Right cardiac atrium (tissue), 5 donors: ENCODE results near the gene SPCS2. TPM values are rescaled to one million over a fixed set of nuclear protein-coding genes. Genes with fewer than 3 reads are reported as not detected.

Source experiments
- ATAC-seq, 2 donors: fragments of 200-7000 bp; cut with Tn5 transposase; one replicate each; pipeline versions ENCODE4 v1.8.0 to v1.9.1; 2020; ENCODE audit warnings: moderate library complexity in 2 of 2, mild to moderate bottlenecking in 1 of 2
- DNase-seq, 3 donors: peaks; one replicate each; pipeline ENCODE4 v3.0.0-alpha.2; 2020
- H3K27ac ChIP-seq: one replicate; pipeline ENCODE4 v1.5.1; 2013; ENCODE audit warnings: mild to moderate bottlenecking, low read length, control low read depth, moderate library complexity
- H3K27me3 ChIP-seq: one replicate; pipeline ENCODE4 v1.6.1; 2013; ENCODE audit not compliant: control insufficient read depth, insufficient read depth
- H3K4me1 ChIP-seq: one replicate; pipeline ENCODE4 v1.6.1; 2013; ENCODE audit warnings: low read length; ENCODE audit not compliant: control insufficient read depth, insufficient read depth
- H3K4me3 ChIP-seq: one replicate; pipeline ENCODE4 v1.5.1; 2013; ENCODE audit warnings: low read length, control low read depth
- H3K9me3 ChIP-seq: one replicate; pipeline ENCODE4 v1.6.1; 2013; ENCODE audit warnings: low read length; ENCODE audit not compliant: control insufficient read depth
- WGBS: extraction: QIAGEN DNeasy Blood & Tissue Kit; methylation state at CpG from one replicate; pipeline ENCODE4 v1.1.7; 2013; 5-methylcytosine and 5-hydroxymethylcytosine counted together
- intact Hi-C, 4 donors: fragments of 100-400 bp; cut with DNase I; formaldehyde crosslinking; loops; one replicate each; pipeline versions ENCODE4 v1.11.0 to v1.14.0; 2022 to 2023
- polyA plus RNA-seq: library from polyadenylated mRNA; stranded (reverse); fragments of 200-250 nt; gene quantifications from one replicate; pipeline ENCODE4 v1.2.3, GENCODE V29; 2013
- total RNA-seq, 4 donors: library from RNA; stranded (reverse); fragmentation: NEBNext Ultra II Directional; extraction: Animal tissue kit (Norgen Biotek cat#: 25700); gene quantifications; one replicate each; pipeline ENCODE4 v1.2.1, GENCODE V29; 2021
- donor health status: healthy with polysubstance abuse.
- donor health status: DM: no; HTN: yes; CAD: no.
- donor health status: DM: no; HTN: no; CAD: no.
- donor health status: DM: no; HTN: yes; CAD: no; lungs with severe emphysema.
- donor health status: DM: yes; HTN: yes; CAD: no.

SPCS2 gene
- total and polyA plus RNA-seq, 5 donors, result 91.5 to 127 (median 125) TPM

DNA sequence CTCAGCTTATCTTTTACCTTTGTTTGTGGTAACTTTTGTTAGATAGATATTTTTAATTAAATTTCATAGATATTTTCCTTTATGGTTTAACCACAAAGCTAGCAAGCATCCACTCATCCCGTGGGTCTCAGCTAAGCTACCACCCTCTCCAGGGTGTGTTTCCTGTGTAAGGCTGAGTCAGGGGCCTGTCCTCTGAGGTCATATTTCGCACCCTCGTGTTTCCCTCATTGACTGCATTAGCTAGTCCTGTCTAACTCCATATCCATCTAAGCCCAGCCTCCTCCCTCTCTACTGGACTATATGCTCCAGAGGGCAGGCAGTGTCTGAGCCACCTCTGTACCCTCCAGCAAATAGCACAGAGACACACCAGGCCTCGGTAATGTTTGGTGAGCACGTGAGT, 16.9 kb upstream of the SPCS2 start:
- Histone ChIP-seq H3K4me1 (no peaks in the 10 kb centered on the region), H3K4me3 (no peak overlapping the region), H3K27me3 (no peaks in the 10 kb centered on the region), H3K27ac (no peak overlapping the region), H3K9me3 (no peaks in the 10 kb centered on the region)
- ATAC-seq (no peak), DNase-seq (no peak)
- intact Hi-C loops, result loop anchor here in 2 of 4 donors (5.0 to 10.0 kb wide), 2 partner anchors 100 to 313 kb away; partner anchors contain the start of gene TPBGL (in 1 of the 2)
- 78% methylated on average over 5 of the region's 5 CpGs for WGBS

DNA sequence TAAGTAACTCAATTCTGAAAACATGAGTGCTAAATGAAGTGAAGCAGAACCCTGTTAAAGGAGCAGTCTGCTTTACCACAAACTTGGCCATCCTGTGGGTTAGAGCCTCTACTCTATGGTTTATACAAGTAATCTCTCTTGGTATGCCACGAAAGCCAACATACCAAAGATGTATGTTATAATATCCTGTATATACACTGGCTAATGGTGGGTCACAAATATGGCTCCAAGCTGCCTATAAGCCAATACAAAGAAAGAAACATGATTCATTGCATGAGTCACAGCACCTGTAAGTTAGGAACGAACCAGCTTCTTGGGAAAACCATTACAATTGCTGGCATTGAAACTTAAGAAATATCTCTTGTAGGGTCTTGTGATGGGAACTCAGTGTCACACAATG, 16.3 kb upstream of the SPCS2 start:
- Histone ChIP-seq H3K4me1 (no peaks in the 10 kb centered on the region), H3K27me3 (no peaks in the 10 kb centered on the region), H3K4me3 (no peak overlapping the region), H3K27ac (no peak overlapping the region), H3K9me3 (no peaks in the 10 kb centered on the region)
- ATAC-seq (no peak), DNase-seq (no peak)
- 88% methylated on average over 2 of the region's 2 CpGs for WGBS
- intact Hi-C loops, result loop anchor here in 2 of 4 donors (5.0 to 10.0 kb wide), 2 partner anchors 100 to 312 kb away; partner anchors contain the start of gene TPBGL (in 1 of the 2)

DNA sequence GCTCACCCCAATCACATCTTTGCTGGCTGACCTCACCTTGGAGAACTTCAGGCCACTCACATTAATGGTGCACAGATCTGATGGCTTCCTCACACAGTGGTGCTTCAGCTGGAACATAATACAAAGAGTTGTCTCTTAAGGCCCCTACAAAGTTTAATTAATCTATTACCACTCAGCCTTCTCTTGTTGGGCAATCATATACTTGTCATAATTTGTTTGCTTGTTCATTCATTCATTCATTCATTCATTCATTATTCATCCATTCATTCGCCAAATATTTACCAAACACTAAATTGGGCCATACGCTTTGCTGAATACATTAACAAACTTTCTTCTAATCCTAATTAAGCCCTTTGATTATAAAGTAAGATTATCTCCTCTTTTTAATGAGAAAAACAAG, 15.3 kb upstream of the SPCS2 start:
- WGBS, result 99% methylated on average over 2 of the region's 2 CpGs
- ATAC-seq (no peak), DNase-seq (no peak)
- no peaks in the 10 kb centered on the region for H3K27me3 ChIP-seq
- H3K9me3 ChIP-seq, result no peaks in the 10 kb centered on the region
- intact Hi-C loops, result loop anchor here in 2 of 4 donors (5.0 to 10.0 kb wide), 2 partner anchors 99 to 311 kb away; partner anchors contain the start of gene TPBGL (in 1 of the 2)
- no peaks in the 10 kb centered on the region for H3K4me1 ChIP-seq
- no peak overlapping the region for H3K27ac ChIP-seq
- no peak overlapping the region for H3K4me3 ChIP-seq

DNA sequence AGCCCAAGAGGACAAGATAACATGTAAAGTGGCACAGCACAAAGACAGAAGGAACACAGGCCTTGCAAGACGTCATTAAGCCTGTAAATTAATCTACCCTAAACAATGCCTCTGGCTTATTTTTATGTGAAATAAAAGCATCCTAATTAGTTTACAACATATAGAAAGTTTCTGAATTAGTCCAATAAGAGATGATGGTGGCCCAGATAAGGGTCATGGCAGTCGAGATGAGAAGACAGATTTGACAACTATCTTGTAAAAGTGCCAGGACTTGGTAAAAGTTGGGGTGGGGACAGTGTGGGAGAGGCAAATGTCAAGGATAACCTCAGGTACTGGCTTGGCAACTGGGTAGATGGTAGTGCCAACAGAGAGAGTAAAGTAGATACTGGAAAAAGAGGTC, 13.8 kb upstream of the SPCS2 start:
- ATAC-seq, result no peak
- intact Hi-C loops, result loop anchor here in 1 of 4 donors (10.0 kb wide), 1 partner anchor 310 kb away; the partner anchor contains the start of gene TPBGL
- H3K9me3 ChIP-seq, result no peaks in the 10 kb centered on the region
- H3K27ac ChIP-seq, result no peak overlapping the region
- WGBS, result 82% methylated on average over 2 of the region's 2 CpGs
- no peak for DNase-seq
- no peaks in the 10 kb centered on the region for H3K27me3 ChIP-seq
- H3K4me3 ChIP-seq, result no peak overlapping the region
- no peaks in the 10 kb centered on the region for H3K4me1 ChIP-seq

DNA sequence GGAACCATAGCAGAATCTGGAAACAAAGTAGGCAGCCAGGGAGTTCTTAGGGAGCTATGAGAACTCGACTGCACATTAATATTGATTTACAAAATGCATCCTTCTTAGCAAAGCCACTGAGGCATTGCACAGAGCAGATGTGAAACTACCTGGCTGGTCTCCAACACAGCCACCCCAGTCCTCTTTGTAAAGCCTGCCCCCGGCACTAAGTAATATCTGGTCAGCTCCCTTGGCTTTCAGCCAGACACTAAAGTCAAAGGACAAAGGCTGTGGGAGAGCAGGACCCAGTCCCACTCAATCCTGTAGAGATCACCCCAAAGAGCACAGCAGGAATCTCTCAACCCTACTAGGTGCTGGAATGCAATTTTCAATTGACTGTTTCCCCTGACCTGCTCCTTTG, 13.0 kb upstream of the SPCS2 start:
- Histone ChIP-seq H3K4me1 (no peaks in the 10 kb centered on the region), H3K27ac (no peak overlapping the region), H3K27me3 (no peaks in the 10 kb centered on the region), H3K9me3 (no peaks in the 10 kb centered on the region), H3K4me3 (no peak overlapping the region)
- intact Hi-C loops, result loop anchor here in 1 of 4 donors (10.0 kb wide), 1 partner anchor 309 kb away; the partner anchor contains the start of gene TPBGL
- WGBS, result 70% methylated on average over 2 of the region's 2 CpGs
- ATAC-seq, result no peak
- DNase-seq, result no peak

DNA sequence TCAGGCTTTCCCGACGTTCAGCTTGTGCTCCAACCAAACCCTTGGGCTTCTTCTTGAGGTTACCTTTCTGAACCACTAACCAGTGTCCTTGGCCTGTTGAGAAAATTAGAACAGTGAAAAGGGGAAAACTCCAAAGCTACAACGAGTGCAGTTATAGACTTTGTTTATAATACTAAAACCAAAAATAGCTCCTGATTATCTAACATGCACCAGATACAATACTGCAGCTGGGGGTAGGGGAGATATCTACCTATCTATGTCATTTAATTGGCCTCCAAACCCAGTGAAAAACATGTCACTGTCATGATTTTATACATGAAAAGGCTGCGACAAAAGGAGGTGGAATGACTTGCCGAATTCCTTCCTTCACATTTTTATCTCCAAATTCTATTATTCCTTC, 12.1 kb upstream of the SPCS2 start:
- H3K27me3 ChIP-seq, result no peaks in the 10 kb centered on the region
- DNase-seq (no peak), ATAC-seq (no peak)
- no peaks in the 10 kb centered on the region for H3K4me1 ChIP-seq
- 80% methylated on average over 5 of the region's 5 CpGs for WGBS
- intact Hi-C loops, result loop anchor here in 1 of 4 donors (10.0 kb wide), 1 partner anchor 308 kb away; the partner anchor contains the start of gene TPBGL
- no peaks in the 10 kb centered on the region for H3K9me3 ChIP-seq
- no peak overlapping the region for H3K27ac ChIP-seq
- H3K4me3 ChIP-seq, result no peak overlapping the region

DNA sequence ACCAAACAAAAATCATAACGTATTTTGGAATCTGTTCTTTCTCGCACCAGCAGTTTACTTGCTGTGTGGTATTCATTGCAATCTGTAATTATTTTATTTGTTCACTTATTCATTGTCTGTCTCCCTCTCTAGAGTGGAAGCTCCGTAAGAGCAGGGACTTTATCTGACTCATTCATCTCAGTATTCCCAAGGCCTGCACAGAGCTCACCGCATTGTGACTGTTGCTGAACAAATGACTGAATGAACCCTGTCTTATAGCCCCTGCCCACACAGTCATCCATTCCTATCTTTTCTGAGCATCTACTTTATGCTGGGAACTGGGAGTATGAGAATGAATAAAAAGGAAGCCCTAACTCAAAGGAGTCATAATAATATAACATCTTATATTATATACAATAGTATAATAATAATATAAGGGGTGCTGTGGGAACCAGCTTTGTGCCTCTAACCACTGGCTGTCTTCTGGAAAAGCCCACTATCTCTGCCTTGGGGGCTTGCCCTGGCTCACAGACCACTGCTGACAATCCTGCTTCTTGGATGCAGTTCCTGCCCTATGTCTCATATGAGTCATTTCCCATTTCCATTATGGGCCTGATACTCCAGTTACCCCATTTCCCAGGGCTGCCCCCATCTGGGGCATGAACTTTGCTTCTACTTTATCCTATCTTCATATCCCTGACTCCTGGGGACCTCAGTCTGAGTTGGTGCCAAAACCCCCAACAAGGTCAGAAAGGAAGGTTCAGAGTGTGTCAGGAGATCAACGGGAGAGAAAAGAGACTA, 11.2 kb upstream of the SPCS2 start:
- no peaks in the 10 kb centered on the region for H3K27me3 ChIP-seq
- DNase-seq (no peak), ATAC-seq (no peak)
- intact Hi-C loops, result loop anchor here in 1 of 4 donors (10.0 kb wide), 1 partner anchor 307 kb away; the partner anchor contains the start of gene TPBGL
- H3K9me3 ChIP-seq, result no peaks in the 10 kb centered on the region
- no peaks in the 10 kb centered on the region for H3K4me1 ChIP-seq
- no peak overlapping the region for H3K4me3 ChIP-seq
- no peak overlapping the region for H3K27ac ChIP-seq
- WGBS, result 89% methylated on average over 5 of the region's 5 CpGs

DNA sequence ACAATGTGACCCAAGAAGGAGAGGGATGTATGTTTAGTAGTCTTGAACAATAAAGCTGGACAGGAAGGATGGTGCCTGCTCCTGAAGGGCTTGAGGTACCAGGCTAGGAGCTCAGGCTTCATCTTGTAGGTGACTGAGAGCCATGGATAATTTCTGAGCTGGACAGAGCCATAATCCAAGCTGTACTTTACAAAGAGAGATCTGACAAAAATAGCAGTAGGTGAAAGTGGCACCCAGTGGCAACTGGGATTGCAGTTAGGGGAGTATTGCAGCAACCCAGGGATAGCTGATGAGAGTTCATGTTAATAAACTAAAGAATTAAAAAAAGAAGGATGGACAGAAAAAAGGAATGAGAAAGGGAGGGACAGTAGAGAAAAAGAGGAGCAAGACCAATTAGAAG, 7.6 kb upstream of the SPCS2 start:
- no peak for DNase-seq
- Histone ChIP-seq H3K4me1 (no peaks in the 10 kb centered on the region), H3K9me3 (no peaks in the 10 kb centered on the region), H3K27me3 (no peaks in the 10 kb centered on the region), H3K27ac (no peak overlapping the region), H3K4me3 (no peak overlapping the region)
- intact Hi-C loops, result no loop called here
- ATAC-seq, result no peak

DNA sequence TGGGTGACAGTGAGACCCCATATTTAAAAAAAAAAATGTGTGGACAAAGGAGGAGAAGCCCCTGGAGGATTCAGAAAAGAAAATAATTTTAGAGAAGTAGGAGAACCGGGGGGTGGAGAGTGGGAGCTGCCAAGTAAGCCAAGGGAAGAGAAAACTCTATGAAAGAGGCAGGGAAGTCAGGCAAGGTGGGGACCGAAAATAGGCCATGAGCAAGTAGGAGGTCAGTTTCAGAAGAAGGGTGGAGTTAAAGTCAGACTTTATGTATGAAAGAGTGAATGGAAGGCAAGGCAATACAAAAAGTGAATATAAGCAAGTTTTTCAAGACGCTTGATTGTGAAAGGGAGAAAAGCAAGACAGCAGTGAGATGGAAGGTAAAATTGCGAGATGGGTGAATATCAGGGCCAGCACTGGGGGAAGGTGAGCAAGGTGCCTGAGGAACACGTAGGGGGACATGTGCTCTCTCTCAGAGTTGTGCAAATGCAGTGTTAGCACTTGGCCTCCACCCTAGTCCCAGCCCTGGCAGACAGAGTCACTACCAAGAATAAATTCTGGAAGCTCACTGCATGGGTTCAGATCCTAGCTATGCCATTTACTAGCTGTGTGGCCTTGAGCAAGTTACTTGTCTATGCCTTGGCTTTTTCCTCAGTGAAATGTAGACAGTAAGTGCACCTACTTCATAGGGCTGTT, 6.8 kb upstream of the SPCS2 start:
- H3K27me3 ChIP-seq, result no peaks in the 10 kb centered on the region
- intact Hi-C loops, result no loop called here
- WGBS, result 87% methylated on average over 5 of the region's 5 CpGs
- no peak for DNase-seq
- no peaks in the 10 kb centered on the region for H3K9me3 ChIP-seq
- no peak overlapping the region for H3K27ac ChIP-seq
- no peak for ATAC-seq
- H3K4me1 ChIP-seq, result no peaks in the 10 kb centered on the region
- H3K4me3 ChIP-seq, result no peak overlapping the region

DNA sequence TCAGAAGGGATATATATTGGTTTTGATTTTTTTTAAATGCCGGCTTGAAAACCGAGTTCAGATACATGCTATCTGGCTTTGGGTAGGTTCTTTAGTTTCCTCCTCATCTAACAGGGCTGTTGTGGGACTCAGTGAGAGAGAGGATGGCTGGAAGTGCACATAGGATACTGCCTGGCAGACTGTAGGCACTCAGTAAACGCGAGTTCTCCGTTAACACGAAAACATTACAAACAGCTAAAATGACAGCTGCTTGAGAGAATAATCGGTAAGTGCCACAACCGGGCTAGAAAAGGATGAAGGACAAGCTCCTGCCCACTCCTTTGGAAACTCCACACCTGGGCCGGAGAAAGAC, 544 bp upstream of the SPCS2 start:
- Histone ChIP-seq H3K27ac (peak overlapping the region; percentile 38), H3K4me1 (peaks cover 4% of the 10 kb centered on the region), H3K4me3 (peak overlapping the region; percentile 75), H3K27me3 (no peaks in the 10 kb centered on the region), H3K9me3 (no peaks in the 10 kb centered on the region)
- intact Hi-C loops, result no loop called here
- ATAC-seq, result peak; percentile 28 to 55
- under 1% methylated on average over 9 of the region's 9 CpGs for WGBS
- no peak for DNase-seq

DNA sequence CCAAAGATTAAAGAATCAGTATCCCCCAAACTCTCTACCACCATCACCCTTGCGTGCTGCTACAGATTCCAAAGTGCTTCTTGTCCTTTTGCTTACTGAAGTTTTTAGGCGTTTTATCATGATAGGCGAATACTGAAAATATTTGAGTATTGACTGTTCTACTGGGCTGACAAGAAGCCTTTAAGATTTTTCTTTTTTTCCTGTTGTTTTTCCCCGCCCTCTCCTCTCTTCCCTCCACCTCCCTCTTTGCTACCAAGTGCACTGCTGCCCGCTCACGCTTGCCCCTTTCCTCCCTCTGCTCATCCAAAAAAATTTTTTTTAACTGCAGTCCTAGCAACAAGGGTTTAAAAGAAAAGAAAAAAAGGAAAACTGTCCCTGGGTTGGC, 679 bp downstream of the SPCS2 start:
- intact Hi-C loops, result no loop called here
- peaks cover 4% of the 10 kb centered on the region for H3K4me1 ChIP-seq
- no peaks in the 10 kb centered on the region for H3K9me3 ChIP-seq
- H3K27ac ChIP-seq, result peak overlapping the region; percentile 61
- peak overlapping the region; percentile 97 for H3K4me3 ChIP-seq
- ATAC-seq (no peak), DNase-seq (no peak)
- H3K27me3 ChIP-seq, result no peaks in the 10 kb centered on the region
- WGBS, result 1% methylated on average over 6 of the region's 6 CpGs
